Thyroid gland (tissue), 4 donors: Measurements from ENCODE around the gene ALDH1L1.

Experiments
- CTCF ChIP-seq, 6 experiments: fragments of 200-600 bp in 3 of 6; fragments of 450-650 bp in 3 of 6; sonication (generic) in 3 of 6; IDR thresholded peaks; one replicate each; pipeline ENCODE4 v1.5.1; 2016 to 2019; ENCODE audit warnings: antibody characterized with exemption in 6 of 6, mild to moderate bottlenecking in 2 of 6, inconsistent platforms in 1 of 6, moderate library complexity in 1 of 6
- POLR2A ChIP-seq, 2 donors: fragments of 450-650 bp; IDR thresholded peaks; one replicate each; pipeline ENCODE4 v1.6.1; 2017; ENCODE audit warnings: antibody characterized with exemption in 2 of 2, mild to moderate bottlenecking in 2 of 2, moderate library complexity in 1 of 2

GRCh38 chr3:126100634-126101301 lies 79.6 kb downstream of the ALDH1L1 start:
- no peak for TF ChIP-seq CTCF (IDR thresholded peaks at IDR 0.05)
- TF ChIP-seq POLR2A (IDR thresholded peaks at IDR 0.05) = no peak
